ENCODE measurements around the gene FAM3B. TPM values are rescaled to one million over a fixed set of nuclear protein-coding genes. Genes with fewer than 3 reads are reported as not detected.
"Not testable (repeated sequence)": the region's sequence is repeated elsewhere in the genome, so short reads cannot be mapped to it uniquely, and the experiment has no call there.

The FAM3B gene
- total RNA-seq, 1 experiment from 2014 or later = 0.23 TPM

GRCh38 chr21:41350436-41351155 is 34.0 kb downstream of the FAM3B start:
- DNase-seq (ENCODE audit: low read depth) = no peak

- DNase-seq (ENCODE audit: low read depth) = no peak
Measured at GRCh38 chr21:41357546-41357945, 40.9 kb downstream of the FAM3B start.

- no peak for DNase-seq (ENCODE audit: low read depth)
Measured at GRCh38 chr21:41358193-41359166, 41.9 kb downstream of the FAM3B start.

GRCh38 chr21:41359286-41359685 is 42.7 kb downstream of the FAM3B start:
- no peak for DNase-seq (ENCODE audit: low read depth)

GRCh38 chr21:41359754-41360071 is 43.1 kb downstream of the FAM3B start:
- not testable (repeated sequence) for DNase-seq (ENCODE audit: low read depth)

- no peak for DNase-seq (ENCODE audit: low read depth)
Measured at GRCh38 chr21:41360072-41360821, 43.6 kb downstream of the FAM3B start.

- no peak for DNase-seq (ENCODE audit: low read depth)
Measured at GRCh38 chr21:41361053-41361785, 44.6 kb downstream of the FAM3B start.

GRCh38 chr21:41361786-41362604 is 45.4 kb downstream of the FAM3B start, which contains the start of gene MX2:
MX2 (plus strand) TSS chr21:41362027; CDS start chr21:41376907, 14,880 bp downstream.
- DNase-seq (ENCODE audit: low read depth) = peak; percentile 93

GRCh38 chr21:41362605-41363369 is 46.2 kb downstream of the FAM3B start:
- no peak for DNase-seq (ENCODE audit: low read depth)

- no peak for DNase-seq (ENCODE audit: low read depth)
Measured at GRCh38 chr21:41363370-41364270, 47.0 kb downstream of the FAM3B start.

GRCh38 chr21:41364308-41364707 is 47.7 kb downstream of the FAM3B start:
- no peak for DNase-seq (ENCODE audit: low read depth)

- no peak for DNase-seq (ENCODE audit: low read depth)
Measured at GRCh38 chr21:41365377-41366107, 48.9 kb downstream of the FAM3B start.

- peak; percentile 95 for DNase-seq (ENCODE audit: low read depth)
Measured at GRCh38 chr21:41366522-41367151, 50.0 kb downstream of the FAM3B start.

GRCh38 chr21:41367301-41367944 is 50.8 kb downstream of the FAM3B start:
- no peak for DNase-seq (ENCODE audit: low read depth)

- DNase-seq (ENCODE audit: low read depth) = no peak
Measured at GRCh38 chr21:41367945-41368734, 51.5 kb downstream of the FAM3B start.

GRCh38 chr21:41368735-41369104 is 52.1 kb downstream of the FAM3B start:
- no peak for DNase-seq (ENCODE audit: low read depth)

Measured in Daoy (cell line).